Hematopoietic multipotent progenitor cell treated with erythropoietin and hydrocortisone succinate and interleukin-3 and kit ligand, for 17 days (in vitro differentiated cells): ENCODE results near the gene USP15.
"Not testable (repeated sequence)": the region's sequence is repeated elsewhere in the genome, so short reads cannot be mapped to it uniquely, and the experiment has no call there.

Experiments
- DNase-seq: peaks from one replicate; pipeline ENCODE4 v3.0.0-alpha.2; 2015; ENCODE audit warnings: low spot score

The USP15 gene

GRCh38 chr12:62455429-62455828 is 195.2 kb downstream of the USP15 start:
- not testable (repeated sequence) for DNase-seq

GRCh38 chr12:62458626-62459025 is 198.4 kb downstream of the USP15 start:
- DNase-seq: no peak

GRCh38 chr12:62459976-62460375 is 199.8 kb downstream of the USP15 start:
- DNase-seq: no peak

- not testable (repeated sequence) for DNase-seq
Observed at GRCh38 chr12:62461171-62461837, 201.1 kb downstream of the USP15 start.

- DNase-seq: not testable (repeated sequence)
Observed at GRCh38 chr12:62463252-62463651, 203.0 kb downstream of the USP15 start.
